Measurements from ENCODE around the gene DAO. TPM values are rescaled to one million over a fixed set of nuclear protein-coding genes. Genes with fewer than 3 reads are reported as not detected.
"Not testable (repeated sequence)": the region's sequence is repeated elsewhere in the genome, so short reads cannot be mapped to it uniquely, and the experiment has no call there.

Gene DAO
- total RNA-seq, 6 experiments from 2014 or later: not detected

GRCh38 chr12:108839018-108839889 is 40.6 kb upstream of the DAO start:
- Mint-ChIP-seq H3K27ac (peak overlapping the region; percentile 100), H3K4me1 (ENCODE audit: low read depth) (peaks cover 91% of the 10 kb centered on the region), H3K36me3 (ENCODE audit: low read depth) (peaks cover 72% of the 10 kb centered on the region), H3K9me3 (no peaks in the 10 kb centered on the region), H3K27me3 (ENCODE audit: insufficient read depth) (peaks cover 12% of the 10 kb centered on the region), H3K4me3 (peak overlapping the region; percentile 90)
- peak; percentile 63 for DNase-seq
- no peak for TF ChIP-seq CTCF (IDR thresholded peaks at IDR 0.05)

GRCh38 chr12:108839890-108840230 is 40.0 kb upstream of the DAO start:
- no peak for TF ChIP-seq CTCF (IDR thresholded peaks at IDR 0.05)
- H3K27ac Mint-ChIP-seq: peak overlapping the region; percentile 100
- H3K27me3 Mint-ChIP-seq (ENCODE audit: insufficient read depth): peaks cover 12% of the 10 kb centered on the region
- no peaks in the 10 kb centered on the region for H3K9me3 Mint-ChIP-seq
- H3K4me1 Mint-ChIP-seq (ENCODE audit: low read depth): peaks cover 87% of the 10 kb centered on the region
- H3K4me3 Mint-ChIP-seq: peak overlapping the region; percentile 90
- H3K36me3 Mint-ChIP-seq (ENCODE audit: low read depth): peaks cover 70% of the 10 kb centered on the region
- DNase-seq: no peak

GRCh38 chr12:108840605-108841332 is 39.1 kb upstream of the DAO start:
- Mint-ChIP-seq H3K4me1 (ENCODE audit: low read depth) (peaks cover 80% of the 10 kb centered on the region), H3K9me3 (no peaks in the 10 kb centered on the region), H3K4me3 (peak overlapping the region; percentile 24; the same call in 1 of the 2 replicates), H3K27ac (peak overlapping the region; percentile 100), H3K27me3 (ENCODE audit: insufficient read depth) (peaks cover 12% of the 10 kb centered on the region), H3K36me3 (ENCODE audit: low read depth) (peaks cover 65% of the 10 kb centered on the region)
- peak; percentile 68 for DNase-seq
- TF ChIP-seq CTCF (IDR thresholded peaks at IDR 0.05): no peak

GRCh38 chr12:108841825-108842224 is 38.1 kb upstream of the DAO start:
- Mint-ChIP-seq H3K27ac (peak overlapping the region; percentile 65), H3K27me3 (ENCODE audit: insufficient read depth) (peaks cover 10% of the 10 kb centered on the region), H3K36me3 (ENCODE audit: low read depth) (peaks cover 69% of the 10 kb centered on the region), H3K4me1 (ENCODE audit: low read depth) (peaks cover 81% of the 10 kb centered on the region)
- not testable (repeated sequence) for DNase-seq, H3K4me3 Mint-ChIP-seq, H3K9me3 Mint-ChIP-seq

GRCh38 chr12:108842361-108842760 is 37.5 kb upstream of the DAO start:
- no peak for TF ChIP-seq CTCF (IDR thresholded peaks at IDR 0.05)
- peaks cover 10% of the 10 kb centered on the region for H3K27me3 Mint-ChIP-seq (ENCODE audit: insufficient read depth)
- no peak for DNase-seq
- H3K36me3 Mint-ChIP-seq (ENCODE audit: low read depth): peaks cover 69% of the 10 kb centered on the region
- no peaks in the 10 kb centered on the region for H3K9me3 Mint-ChIP-seq
- H3K4me3 Mint-ChIP-seq: no peak overlapping the region
- peak overlapping the region; percentile 65 for H3K27ac Mint-ChIP-seq
- H3K4me1 Mint-ChIP-seq (ENCODE audit: low read depth): peaks cover 78% of the 10 kb centered on the region

- no peak overlapping the region for H3K4me3 Mint-ChIP-seq
These were observed 36.7 kb upstream of the DAO start for GRCh38 chr12:108843187-108843586.

More at GRCh38 chr12:108843187-108843586, 36.7 kb upstream of the DAO start:
- Mint-ChIP-seq H3K4me1 (ENCODE audit: low read depth) (peaks cover 76% of the 10 kb centered on the region), H3K36me3 (ENCODE audit: low read depth) (peaks cover 71% of the 10 kb centered on the region), H3K27ac (peak overlapping the region; percentile 65), H3K9me3 (no peaks in the 10 kb centered on the region), H3K27me3 (ENCODE audit: insufficient read depth) (peaks cover 8% of the 10 kb centered on the region)
- DNase-seq: no peak
- TF ChIP-seq CTCF (IDR thresholded peaks at IDR 0.05): no peak

Data from HFFc6 (cell line).